SK-N-MC (cell line): ENCODE data around the gene FRMD3.

Experiments
- EZH2 ChIP-seq: fragments of 200-600 bp; sonication (generic); IDR thresholded peaks from one replicate; pipeline ENCODE4 v1.6.1; 2017; ENCODE audit warnings: antibody characterized with exemption
- POLR2AphosphoS5 ChIP-seq: IDR thresholded peaks from 2 replicates; pipeline ENCODE4 v1.6.1; 2012; ENCODE audit warnings: mild to moderate bottlenecking, low read depth, low read length, borderline replicate concordance

- TF ChIP-seq EZH2 = no peak
- TF ChIP-seq POLR2AphosphoS5 = no peak
Measured at GRCh38 chr9:83544002-83544698, 5.9 kb upstream of the FRMD3 start.
